ENCODE measurements around the gene TBKBP1.

TBKBP1 gene

DNA sequence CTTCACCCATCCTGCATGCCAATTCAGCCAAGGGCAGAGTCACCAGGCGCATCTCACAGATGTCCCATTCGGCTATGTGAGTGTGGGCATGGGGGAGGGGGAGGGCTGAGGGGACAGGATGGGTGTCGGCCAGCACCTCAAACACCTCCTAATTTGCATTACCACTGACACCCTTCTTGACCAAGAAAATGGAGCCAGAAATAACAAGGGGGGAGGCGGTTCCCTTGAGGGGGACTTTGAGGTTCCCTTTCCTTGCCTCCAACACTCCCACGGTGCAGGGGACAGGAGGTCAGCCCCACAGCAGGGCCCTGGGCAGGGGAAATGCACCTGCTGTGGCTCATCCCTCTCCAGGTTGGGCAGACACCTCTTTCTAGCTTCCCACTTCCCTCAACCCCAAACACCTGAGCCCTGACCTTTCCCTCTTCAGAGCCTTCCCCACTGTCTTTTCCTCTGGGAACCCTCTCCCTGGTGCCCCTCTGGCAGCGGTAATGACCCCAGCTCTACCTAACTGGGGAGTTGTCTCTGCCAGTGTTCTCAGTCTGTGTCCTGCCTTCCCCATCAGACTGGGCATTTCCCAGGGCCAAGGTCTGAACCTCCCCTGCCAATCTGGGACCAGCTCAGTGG, 20.9 kb downstream of the TBKBP1 start:
- no peak for DNase-seq

DNA sequence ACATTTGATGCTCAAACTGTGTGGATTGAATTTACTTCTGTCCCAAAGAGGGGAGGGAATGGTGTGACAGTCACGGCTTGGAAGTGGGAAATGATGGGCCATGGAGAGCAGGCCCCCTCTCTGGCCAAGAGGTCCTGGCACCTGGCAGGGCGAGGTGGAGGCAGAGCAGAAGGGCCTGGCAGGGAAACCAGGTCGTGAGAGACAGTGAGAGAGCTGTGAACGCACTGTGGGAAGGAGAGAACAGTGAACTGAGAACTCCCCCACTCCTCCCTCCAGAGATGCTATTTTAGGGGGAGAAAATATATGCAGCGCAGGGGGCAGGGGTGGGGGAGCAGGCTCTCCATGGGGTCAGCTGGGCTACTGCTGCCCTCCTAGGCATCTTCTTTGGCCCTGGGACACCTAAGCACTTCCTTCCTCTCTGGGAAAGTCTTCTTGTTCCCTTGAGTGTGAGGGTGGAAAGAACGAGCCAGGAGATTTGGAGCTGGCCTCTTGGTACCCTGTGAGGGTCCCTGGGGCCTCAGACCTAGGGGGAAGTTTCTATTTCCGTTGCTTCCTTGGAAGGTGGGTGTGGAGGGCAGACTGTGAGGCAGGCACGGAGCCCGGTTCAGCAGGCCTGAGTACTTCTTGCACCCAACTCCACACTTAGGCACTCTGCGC, 21.8 kb downstream of the TBKBP1 start:
- DNase-seq: no peak

DNA sequence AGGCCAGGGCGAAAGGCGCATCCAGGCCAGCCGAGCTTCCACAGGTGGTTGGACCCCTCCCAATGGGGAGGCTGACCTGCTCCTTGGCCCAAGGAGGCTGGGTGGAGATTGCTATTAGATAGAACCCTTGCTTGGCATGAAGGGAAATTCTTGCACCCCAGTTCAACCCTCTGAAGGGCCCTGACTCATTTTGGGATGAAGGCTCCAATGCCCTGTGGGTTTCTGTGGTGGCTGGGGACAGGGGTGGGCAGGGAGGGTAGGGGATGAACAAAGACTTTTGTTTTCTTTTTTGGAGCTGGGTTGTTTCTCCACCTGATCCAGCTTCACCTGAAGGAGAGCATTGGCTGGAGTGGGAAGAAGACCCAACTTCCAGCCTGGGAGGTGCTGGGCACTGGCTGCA, 22.4 kb downstream of the TBKBP1 start:
- peak; percentile 66 for DNase-seq

GRCh38 chr17:47717261-47717697, 23.3 kb downstream of the TBKBP1 start:
- DNase-seq: peak; percentile 74

GRCh38 chr17:47717979-47718621, 24.1 kb downstream of the TBKBP1 start:
- no peak for DNase-seq

- peak; percentile 56 for DNase-seq
Observed at GRCh38 chr17:47718634-47719405, 24.9 kb downstream of the TBKBP1 start.

DNA sequence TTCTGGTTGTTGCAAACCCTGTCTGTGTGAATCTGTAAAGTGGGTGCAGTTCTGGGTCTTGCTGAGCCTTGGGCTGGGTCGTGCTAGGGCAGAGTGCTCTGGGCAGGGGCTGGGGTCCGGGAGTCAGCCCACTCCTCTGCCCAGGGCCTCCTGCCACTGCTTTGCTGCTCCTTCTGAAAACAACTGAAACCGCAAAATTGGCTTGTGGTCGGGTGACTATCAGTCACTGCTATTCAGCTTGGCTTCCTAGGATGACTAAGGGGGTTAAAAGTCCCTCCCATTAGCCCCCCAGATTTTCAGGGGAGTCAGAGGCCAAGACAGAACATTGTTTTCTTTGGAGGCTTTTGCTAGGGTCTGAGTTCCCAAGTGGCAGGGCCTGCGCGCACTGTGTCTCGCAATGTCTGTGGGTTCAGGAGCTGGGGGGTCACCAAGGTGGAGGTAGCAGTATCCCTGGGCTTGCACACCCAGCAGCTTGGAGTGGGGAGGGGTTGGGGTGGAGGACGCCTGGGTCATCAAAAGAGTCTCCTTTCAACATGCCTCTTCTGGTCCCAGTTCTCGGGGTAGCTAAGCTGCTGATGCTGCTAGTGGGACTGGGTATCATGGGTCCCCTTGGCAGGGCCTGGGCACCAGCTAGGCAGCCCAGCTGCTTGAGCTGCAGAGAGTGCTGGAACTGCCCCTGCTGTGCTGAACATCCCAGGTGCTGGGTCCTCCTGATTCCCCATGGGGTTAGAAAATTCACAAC, 25.6 kb downstream of the TBKBP1 start:
- peak; percentile 95 for DNase-seq

- DNase-seq: no peak
Observed at GRCh38 chr17:47720196-47720595, 26.2 kb downstream of the TBKBP1 start.

- peak; percentile 98 for DNase-seq
Observed at GRCh38 chr17:47720754-47721533, 27.0 kb downstream of the TBKBP1 start.

GRCh38 chr17:47721725-47722124, 27.8 kb downstream of the TBKBP1 start:
- DNase-seq: no peak

- no peak for DNase-seq
Observed at GRCh38 chr17:47724705-47725104, 30.7 kb downstream of the TBKBP1 start.

DNA sequence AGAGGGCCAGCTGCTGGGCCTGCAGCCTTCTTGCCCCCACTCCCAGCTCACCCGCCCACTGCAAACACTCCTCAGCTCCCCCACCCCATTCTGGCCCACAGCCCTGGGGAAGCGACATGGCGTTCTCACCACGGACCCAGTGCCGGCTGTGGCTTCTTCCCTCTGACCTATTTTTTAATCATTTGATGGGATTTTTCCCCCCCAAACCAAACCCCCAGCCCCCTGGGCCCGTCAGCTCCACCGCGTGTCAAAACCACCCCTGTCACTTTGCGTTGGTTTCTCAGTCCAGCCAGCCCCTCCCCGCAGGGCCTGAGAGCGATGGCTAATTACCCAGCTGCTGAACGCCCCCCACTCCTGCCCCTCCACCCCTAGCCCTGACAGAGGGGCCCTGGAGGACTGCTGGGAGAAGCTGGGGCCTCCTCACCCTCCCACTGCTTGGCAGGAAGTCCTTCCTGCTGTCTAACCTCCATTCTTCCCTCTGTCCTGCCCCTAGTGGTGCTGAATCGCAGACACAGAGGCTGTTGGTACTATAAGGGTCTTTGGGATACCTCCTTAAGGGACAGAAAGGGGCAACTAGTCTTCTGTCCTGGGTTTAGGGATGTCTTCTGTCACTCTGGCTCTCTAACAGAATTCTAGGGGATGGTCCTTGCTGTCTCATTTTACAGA, 31.6 kb downstream of the TBKBP1 start:
- DNase-seq: no peak

DNA sequence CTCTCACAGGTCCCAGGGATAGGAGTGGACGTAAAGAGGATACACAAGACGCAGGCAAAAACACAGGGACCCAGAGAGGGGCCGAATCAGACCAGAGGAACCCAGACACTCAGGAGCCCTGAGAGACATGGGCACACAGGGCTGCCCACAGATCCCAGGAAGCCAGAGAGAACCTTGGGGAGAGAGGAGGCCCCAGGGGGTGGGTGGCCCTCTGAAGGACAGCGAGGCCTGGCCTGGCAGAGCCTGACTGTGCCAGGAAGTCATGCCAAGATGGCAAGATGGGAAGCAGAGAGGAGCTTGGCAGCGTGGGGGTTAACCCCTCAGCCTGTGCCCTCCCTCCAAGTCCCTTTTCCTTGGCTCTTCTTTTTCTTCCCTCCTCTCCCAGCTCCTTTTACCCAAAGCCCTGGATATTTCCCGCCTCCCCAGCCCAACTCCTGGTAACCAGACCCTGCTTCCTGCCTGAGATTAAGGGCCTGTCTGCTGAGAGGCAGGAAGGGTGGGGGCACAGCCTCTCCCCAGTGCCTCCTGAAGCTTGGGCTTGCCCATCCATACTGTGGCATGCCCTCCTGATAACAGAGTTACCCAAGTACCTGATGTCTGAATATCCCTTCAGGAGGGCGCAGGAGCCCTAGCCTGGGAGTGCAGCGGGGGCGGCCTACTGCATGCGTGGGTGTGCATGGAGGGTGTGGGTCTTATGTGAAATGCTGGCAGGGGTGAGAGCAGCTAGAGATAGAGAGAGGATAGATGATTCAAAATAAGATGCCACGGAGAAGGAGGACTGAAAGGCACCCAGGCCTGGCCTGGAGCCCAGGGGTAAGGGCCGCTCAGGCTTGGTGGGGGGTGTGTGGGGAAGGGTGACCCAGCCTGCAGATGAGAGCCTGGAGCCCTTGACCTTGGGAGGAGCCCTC, 33.1 kb downstream of the TBKBP1 start:
- DNase-seq: no peak

DNA sequence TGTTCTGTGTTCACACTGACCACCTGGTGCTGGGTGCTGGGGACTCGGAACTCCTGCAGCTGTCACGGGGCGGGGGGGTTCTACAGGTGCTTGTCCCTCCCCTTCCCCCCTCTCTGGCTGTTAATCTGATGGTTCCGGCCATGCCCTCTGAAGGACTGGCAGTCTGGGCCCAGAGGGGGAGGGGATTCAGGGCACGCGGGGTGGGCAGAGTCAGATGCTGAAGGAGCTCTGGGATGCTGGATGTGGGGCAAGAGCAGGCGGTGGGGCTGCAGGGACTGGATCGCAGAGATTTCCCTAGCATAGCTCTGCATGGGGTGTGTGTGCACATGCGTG, 33.7 kb downstream of the TBKBP1 start:
- no peak for DNase-seq

DNA sequence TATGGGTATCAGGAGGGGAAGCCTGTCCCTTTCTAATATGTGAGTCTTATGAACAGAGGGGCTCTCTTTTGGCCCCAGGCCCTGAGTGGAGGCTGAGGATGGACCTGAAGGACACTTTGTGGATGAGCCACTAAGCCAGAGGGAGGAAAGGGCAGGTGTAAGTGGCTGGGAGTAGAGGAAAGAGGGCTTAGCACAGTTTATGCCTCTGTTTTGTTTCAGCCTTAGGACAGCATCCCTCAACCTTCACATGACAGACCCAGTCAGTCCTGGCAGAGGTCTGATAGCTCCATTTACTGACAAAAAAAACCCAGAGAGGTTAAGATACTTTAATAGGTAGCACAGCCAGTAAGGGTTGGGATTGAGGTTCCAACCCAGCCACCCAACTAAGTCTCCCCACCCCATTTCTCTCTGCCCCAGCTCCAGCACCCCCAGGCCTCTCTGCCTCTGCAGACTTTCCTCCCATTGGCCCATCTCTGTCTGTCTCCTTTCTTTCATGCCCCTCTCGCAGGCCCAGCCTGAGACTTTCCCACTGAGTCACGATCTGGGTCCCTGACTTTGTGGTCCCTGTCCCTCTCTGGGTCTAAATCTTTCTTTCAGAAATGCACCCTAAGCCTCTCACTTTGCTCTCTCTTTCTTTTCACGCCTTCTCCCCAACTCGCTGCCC, 34.4 kb downstream of the TBKBP1 start:
- DNase-seq: no peak

- peak; percentile 68 for DNase-seq
Observed at GRCh38 chr17:47729476-47729875, 35.5 kb downstream of the TBKBP1 start.

- DNase-seq: no peak
Observed at GRCh38 chr17:47730681-47731080, 36.7 kb downstream of the TBKBP1 start.

DNA sequence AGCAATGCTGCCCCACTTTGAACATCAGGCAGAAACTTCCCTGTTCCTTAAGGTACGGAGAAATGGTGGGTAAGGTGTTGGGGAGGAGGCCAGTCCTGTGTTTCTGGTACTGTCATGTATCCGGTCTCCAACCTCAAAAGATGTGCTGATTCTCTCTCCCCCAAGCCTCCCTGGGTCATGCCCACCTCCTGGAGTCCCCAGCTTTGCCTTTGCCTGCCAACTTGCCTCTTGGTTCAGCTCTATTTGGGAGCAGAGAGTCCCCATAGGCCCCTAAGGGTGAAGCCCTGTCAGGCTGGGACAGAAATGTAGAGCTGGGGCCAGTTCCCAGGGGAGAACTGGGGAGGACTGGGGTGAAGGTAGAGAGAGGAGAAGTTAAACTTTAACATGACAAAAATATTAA, 37.4 kb downstream of the TBKBP1 start:
- no peak for DNase-seq

DNA sequence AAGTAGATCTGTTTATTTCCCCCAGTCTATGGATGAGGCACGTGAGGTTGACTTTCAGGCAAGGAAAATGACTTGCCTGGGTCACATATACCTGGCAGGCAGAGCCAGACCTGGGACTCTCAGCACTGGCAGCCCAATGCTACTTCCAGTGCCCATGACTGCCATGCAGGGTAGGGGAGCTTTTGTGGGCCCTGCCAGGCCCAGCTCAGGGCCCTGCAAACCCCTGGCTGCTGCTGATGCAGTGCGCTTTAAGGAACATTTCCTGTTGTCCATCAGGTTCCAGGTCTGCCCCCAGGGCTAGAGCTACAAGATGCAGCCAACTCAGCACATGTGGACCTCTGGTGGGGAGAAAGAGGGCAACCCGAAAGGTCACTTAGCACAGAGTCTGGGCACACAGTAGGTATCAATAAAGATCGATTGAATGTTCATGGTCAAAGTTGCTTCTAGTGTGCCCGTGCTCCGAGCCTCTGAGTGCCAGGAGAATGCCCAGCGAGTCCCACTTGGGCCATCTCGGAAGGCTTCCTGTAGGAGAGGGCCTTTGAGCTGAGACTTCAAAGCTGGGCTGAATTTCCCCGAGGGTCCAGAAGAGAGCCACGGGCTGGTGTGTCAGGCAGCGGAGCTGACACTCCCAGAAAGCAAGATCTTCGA, 38.6 kb downstream of the TBKBP1 start:
- DNase-seq: no peak

Measured in activated CD4-positive, alpha-beta T cell treated with anti-CD3 and anti-CD28 coated beads, Interleukin-10, Interleukin-2, amounts not matched to agents 100 ng/mL and 50 ng/mL, durations not matched to agents 16 hours and 8 hours (primary cell).